BJ (cell line): ENCODE measurements around the gene NF1. TPM values are rescaled to one million over a fixed set of nuclear protein-coding genes. Genes with fewer than 3 reads are reported as not detected.

Experiments
- CTCF ChIA-PET: fragments of 350-600 bp; formaldehyde crosslinking; extraction: SDS; loops from one replicate; lab custom pipeline; 2021; ENCODE audit warnings: antibody characterized with exemption, inconsistent platforms; lab: Yijun Ruan, JAX
- POLR2A ChIA-PET: fragments of 300-600 bp; sonication (Branson Sonifier 250); formaldehyde crosslinking; extraction: SDS; loops from one replicate; lab custom pipeline; 2021; ENCODE audit warnings: antibody characterized with exemption; lab: Charles Lee
- DNase-seq: peaks from one replicate; pipeline ENCODE4 v3.0.0-alpha.2; 2011; ENCODE audit warnings: low read depth
- H3K27me3 ChIP-seq: 2 replicates; pipeline ENCODE4 v1.6.0; 2011; ENCODE audit warnings: low read length; ENCODE audit not compliant: control insufficient read depth, insufficient read depth
- H3K36me3 ChIP-seq: 2 replicates; pipeline ENCODE4 v1.5.1; 2011; ENCODE audit warnings: low read length; ENCODE audit not compliant: control insufficient read depth, insufficient read depth
- H3K4me3 ChIP-seq: 2 replicates; pipeline ENCODE4 v1.5.1; 2011; ENCODE audit warnings: low read depth, mild to moderate bottlenecking, control low read depth, low read length
- CTCF ChIP-seq: IDR thresholded peaks from 2 replicates; pipeline ENCODE4 v1.5.1; 2011; ENCODE audit warnings: low read depth, mild to moderate bottlenecking, control low read depth, inconsistent platforms, low read length, moderate library complexity; ENCODE audit not compliant: insufficient read depth
- polyA plus RNA-seq: library from polyadenylated mRNA; depleted of rRNA; stranded (reverse); fragments of >200 nt; gene quantifications from 2 replicates; pipeline ENCODE4 v1.2.3, GENCODE V29; 2011

The NF1 gene
- polyA plus RNA-seq, 1 experiment, result 29.3 TPM

- ChIA-PET POLR2A (no interaction called here), CTCF (interaction anchor here (0.7 to 2.3 kb wide), 2 partner anchors 17 to 73 kb away, joined by 3 to 10 read pairs; no protein-coding TSS in a partner anchor)
- Histone ChIP-seq H3K27me3 (no peaks in the 10 kb centered on the region), H3K4me3 (no peak overlapping the region), H3K36me3 (no peaks in the 10 kb centered on the region)
- peak; percentile 29; the same call in 1 of the 2 replicates for TF ChIP-seq CTCF
- DNase-seq, result no peak
Measured at GRCh38 chr17:31068291-31068690, 26.5 kb upstream of the NF1 start.

- Histone ChIP-seq H3K27me3 (no peaks in the 10 kb centered on the region), H3K36me3 (no peaks in the 10 kb centered on the region), H3K4me3 (no peak overlapping the region)
- ChIA-PET CTCF (interaction anchor here (0.6 kb wide), 2 partner anchors 31 to 73 kb away, joined by 3 to 5 read pairs; no protein-coding TSS in a partner anchor), POLR2A (no interaction called here)
- DNase-seq, result peak; percentile 41
- no peak for TF ChIP-seq CTCF
Measured at GRCh38 chr17:31072186-31072585, 22.6 kb upstream of the NF1 start.

- DNase-seq, result no peak
- Histone ChIP-seq H3K4me3 (no peak overlapping the region), H3K36me3 (no peaks in the 10 kb centered on the region), H3K27me3 (no peaks in the 10 kb centered on the region)
- ChIA-PET CTCF (no interaction called here), POLR2A (no interaction called here)
- TF ChIP-seq CTCF, result no peak
Measured at GRCh38 chr17:31073411-31073810, 21.4 kb upstream of the NF1 start.

- ChIA-PET POLR2A (no interaction called here), CTCF (no interaction called here)
- H3K36me3 ChIP-seq, result no peaks in the 10 kb centered on the region
- TF ChIP-seq CTCF, result no peak
- no peak overlapping the region for H3K4me3 ChIP-seq
- no peak for DNase-seq
- H3K27me3 ChIP-seq, result no peaks in the 10 kb centered on the region
Measured at GRCh38 chr17:31074772-31075555, 19.8 kb upstream of the NF1 start.

DNA sequence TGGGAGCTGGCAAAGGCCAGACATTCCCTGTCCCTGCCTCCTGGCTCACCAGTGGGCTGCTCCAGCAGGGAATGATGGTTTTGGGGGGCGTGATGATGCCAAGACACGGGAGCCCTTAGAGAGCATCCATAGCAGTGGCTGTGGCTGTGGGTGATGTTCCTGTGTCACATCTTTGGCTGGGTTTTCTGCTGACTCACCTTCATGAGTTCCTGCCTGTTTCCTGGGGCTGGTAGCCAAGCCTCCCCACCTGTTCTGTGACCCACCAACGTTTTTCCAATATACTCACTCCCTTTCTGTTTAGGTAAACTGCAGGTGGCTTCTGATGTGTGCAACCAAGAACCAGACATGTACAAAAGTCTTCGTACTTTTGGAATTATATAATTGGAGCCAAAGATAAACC lies 16.5 kb upstream of the NF1 start:
- no peaks in the 10 kb centered on the region for H3K27me3 ChIP-seq
- POLR2A ChIA-PET, result no interaction called here
- no peak overlapping the region for H3K4me3 ChIP-seq
- TF ChIP-seq CTCF, result no peak
- no peak for DNase-seq
- no peaks in the 10 kb centered on the region for H3K36me3 ChIP-seq
- CTCF ChIA-PET, result interaction anchor here (0.6 kb wide), 1 partner anchor 1218 kb away, joined by 3 read pairs; no protein-coding TSS in a partner anchor
